Stimulated activated naive CD8-positive, alpha-beta T cell treated with anti-CD3 and anti-CD28 coated beads, Interleukin-15, Interleukin-2, amounts not matched to agents 100 ng/mL and 50 ng/mL, for 24 hours (primary cell): Measurements from ENCODE around the gene NGF.

Source experiments
- H3K27ac Mint-ChIP-seq: one replicate; pipeline ENCODE4 v1.8.0; 2021; ENCODE audit warnings: mild to moderate bottlenecking, mixed read lengths
- H3K27me3 Mint-ChIP-seq: one replicate; pipeline ENCODE4 v1.8.0; 2021; ENCODE audit warnings: mixed read lengths
- H3K36me3 Mint-ChIP-seq: one replicate; pipeline ENCODE4 v1.8.0; 2021; ENCODE audit warnings: low read depth, mixed read lengths
- H3K4me1 Mint-ChIP-seq: one replicate; pipeline ENCODE4 v1.8.0; 2021; ENCODE audit warnings: low read depth, mixed read lengths
- H3K4me3 Mint-ChIP-seq: one replicate; pipeline ENCODE4 v1.8.0; 2021; ENCODE audit warnings: mild to moderate bottlenecking, mixed read lengths
- H3K9me3 Mint-ChIP-seq: one replicate; pipeline ENCODE4 v1.8.0; 2021; ENCODE audit warnings: mixed read lengths

Gene NGF

GRCh38 chr1:115348636-115349035 lies 10.6 kb upstream of the NGF start:
- H3K4me1 Mint-ChIP-seq = no peaks in the 10 kb centered on the region
- H3K4me3 Mint-ChIP-seq = no peak overlapping the region

GRCh38 chr1:115347282-115347681 lies 9.2 kb upstream of the NGF start:
- no peaks in the 10 kb centered on the region for H3K36me3 Mint-ChIP-seq
- no peaks in the 10 kb centered on the region for H3K9me3 Mint-ChIP-seq
- H3K27ac Mint-ChIP-seq = no peak overlapping the region
- no peaks in the 10 kb centered on the region for H3K4me1 Mint-ChIP-seq
- H3K27me3 Mint-ChIP-seq = peaks cover 3% of the 10 kb centered on the region
- no peak overlapping the region for H3K4me3 Mint-ChIP-seq

More at GRCh38 chr1:115348636-115349035, 10.6 kb upstream of the NGF start:
- Mint-ChIP-seq H3K36me3 (no peaks in the 10 kb centered on the region), H3K27ac (no peak overlapping the region), H3K27me3 (peaks cover 4% of the 10 kb centered on the region), H3K9me3 (no peaks in the 10 kb centered on the region)

- H3K27me3 Mint-ChIP-seq = peaks cover 24% of the 10 kb centered on the region
- H3K27ac Mint-ChIP-seq = no peak overlapping the region
- no peaks in the 10 kb centered on the region for H3K36me3 Mint-ChIP-seq
- no peaks in the 10 kb centered on the region for H3K4me1 Mint-ChIP-seq
- H3K4me3 Mint-ChIP-seq = no peak overlapping the region
- H3K9me3 Mint-ChIP-seq = no peaks in the 10 kb centered on the region
Measured at GRCh38 chr1:115343200-115343737, 5.2 kb upstream of the NGF start.

GRCh38 chr1:115341948-115342347 lies 3.9 kb upstream of the NGF start:
- peaks cover 26% of the 10 kb centered on the region for H3K27me3 Mint-ChIP-seq
- no peak overlapping the region for H3K27ac Mint-ChIP-seq
- H3K4me1 Mint-ChIP-seq = no peaks in the 10 kb centered on the region
- H3K9me3 Mint-ChIP-seq = no peaks in the 10 kb centered on the region
- H3K36me3 Mint-ChIP-seq = no peaks in the 10 kb centered on the region
- H3K4me3 Mint-ChIP-seq = no peak overlapping the region

GRCh38 chr1:115340879-115341278 lies 2.8 kb upstream of the NGF start:
- Mint-ChIP-seq H3K4me3 (no peak overlapping the region), H3K27me3 (peaks cover 34% of the 10 kb centered on the region), H3K36me3 (no peaks in the 10 kb centered on the region), H3K9me3 (no peaks in the 10 kb centered on the region), H3K27ac (no peak overlapping the region), H3K4me1 (no peaks in the 10 kb centered on the region)

GRCh38 chr1:115338457-115338820 lies 390 bp upstream of the NGF start:
- Mint-ChIP-seq H3K4me3 (no peak overlapping the region), H3K4me1 (no peaks in the 10 kb centered on the region), H3K27ac (no peak overlapping the region), H3K27me3 (peaks cover 43% of the 10 kb centered on the region), H3K9me3 (no peaks in the 10 kb centered on the region), H3K36me3 (no peaks in the 10 kb centered on the region)

- no peak overlapping the region for H3K27ac Mint-ChIP-seq
- no peaks in the 10 kb centered on the region for H3K4me1 Mint-ChIP-seq
- no peak overlapping the region for H3K4me3 Mint-ChIP-seq
- H3K27me3 Mint-ChIP-seq = peaks cover 43% of the 10 kb centered on the region
- no peaks in the 10 kb centered on the region for H3K36me3 Mint-ChIP-seq
- no peaks in the 10 kb centered on the region for H3K9me3 Mint-ChIP-seq
Measured at GRCh38 chr1:115337276-115337632, 795 bp downstream of the NGF start.

GRCh38 chr1:115336741-115337140 lies 1.3 kb downstream of the NGF start:
- Mint-ChIP-seq H3K36me3 (no peaks in the 10 kb centered on the region), H3K27me3 (peaks cover 43% of the 10 kb centered on the region), H3K9me3 (no peaks in the 10 kb centered on the region), H3K4me3 (no peak overlapping the region), H3K4me1 (no peaks in the 10 kb centered on the region), H3K27ac (no peak overlapping the region)

- H3K9me3 Mint-ChIP-seq = no peaks in the 10 kb centered on the region
- no peak overlapping the region for H3K4me3 Mint-ChIP-seq
- no peak overlapping the region for H3K27ac Mint-ChIP-seq
- peaks cover 29% of the 10 kb centered on the region for H3K27me3 Mint-ChIP-seq
- H3K4me1 Mint-ChIP-seq = no peaks in the 10 kb centered on the region
- no peaks in the 10 kb centered on the region for H3K36me3 Mint-ChIP-seq
Measured at GRCh38 chr1:115332813-115333608, 5.0 kb downstream of the NGF start.

GRCh38 chr1:115331558-115332331 lies 6.3 kb downstream of the NGF start:
- Mint-ChIP-seq H3K36me3 (no peaks in the 10 kb centered on the region), H3K27me3 (peaks cover 25% of the 10 kb centered on the region), H3K9me3 (no peaks in the 10 kb centered on the region), H3K4me3 (no peak overlapping the region), H3K4me1 (no peaks in the 10 kb centered on the region), H3K27ac (no peak overlapping the region)

GRCh38 chr1:115330480-115331013 lies 7.5 kb downstream of the NGF start:
- Mint-ChIP-seq H3K27me3 (peaks cover 27% of the 10 kb centered on the region), H3K27ac (no peak overlapping the region), H3K4me1 (no peaks in the 10 kb centered on the region), H3K9me3 (no peaks in the 10 kb centered on the region), H3K36me3 (no peaks in the 10 kb centered on the region), H3K4me3 (no peak overlapping the region)

- H3K9me3 Mint-ChIP-seq = no peaks in the 10 kb centered on the region
- no peak overlapping the region for H3K27ac Mint-ChIP-seq
Measured at GRCh38 chr1:115329965-115330364, 8.1 kb downstream of the NGF start.

GRCh38 chr1:115327270-115327669 lies 10.8 kb downstream of the NGF start:
- Mint-ChIP-seq H3K36me3 (no peaks in the 10 kb centered on the region), H3K9me3 (no peaks in the 10 kb centered on the region), H3K27ac (no peak overlapping the region), H3K4me1 (no peaks in the 10 kb centered on the region), H3K27me3 (peaks cover 20% of the 10 kb centered on the region), H3K4me3 (no peak overlapping the region)

More at GRCh38 chr1:115329965-115330364, 8.1 kb downstream of the NGF start:
- Mint-ChIP-seq H3K4me1 (no peaks in the 10 kb centered on the region), H3K36me3 (no peaks in the 10 kb centered on the region), H3K27me3 (peaks cover 28% of the 10 kb centered on the region), H3K4me3 (no peak overlapping the region)

GRCh38 chr1:115326419-115326818 lies 11.6 kb downstream of the NGF start:
- no peak overlapping the region for H3K4me3 Mint-ChIP-seq
- H3K36me3 Mint-ChIP-seq = no peaks in the 10 kb centered on the region
- H3K9me3 Mint-ChIP-seq = no peaks in the 10 kb centered on the region
- H3K27me3 Mint-ChIP-seq = peaks cover 20% of the 10 kb centered on the region
- no peaks in the 10 kb centered on the region for H3K4me1 Mint-ChIP-seq
- no peak overlapping the region for H3K27ac Mint-ChIP-seq

GRCh38 chr1:115325874-115326273 lies 12.2 kb downstream of the NGF start:
- H3K4me1 Mint-ChIP-seq = no peaks in the 10 kb centered on the region
- H3K36me3 Mint-ChIP-seq = no peaks in the 10 kb centered on the region
- no peaks in the 10 kb centered on the region for H3K9me3 Mint-ChIP-seq
- no peak overlapping the region for H3K4me3 Mint-ChIP-seq
- H3K27ac Mint-ChIP-seq = no peak overlapping the region
- H3K27me3 Mint-ChIP-seq = peaks cover 20% of the 10 kb centered on the region
